Stimulated activated CD4-positive, alpha-beta T cell treated with anti-CD3 and anti-CD28 coated beads, TNF-alpha, amount 100 ng/mL, for 24 hours (primary cell): Measurements from ENCODE around the gene TMEM213.

Experiments used
- DNase-seq, 3 experiments: peaks; one replicate each; pipeline ENCODE4 v3.0.0-alpha.2; 2020; ENCODE audit warnings: low read depth in 3 of 3

TMEM213 gene

GRCh38 chr7:138875794-138876193 lies 78.0 kb downstream of the TMEM213 start:
- peak; percentile 27 to 51 (median 40) for DNase-seq

DNA sequence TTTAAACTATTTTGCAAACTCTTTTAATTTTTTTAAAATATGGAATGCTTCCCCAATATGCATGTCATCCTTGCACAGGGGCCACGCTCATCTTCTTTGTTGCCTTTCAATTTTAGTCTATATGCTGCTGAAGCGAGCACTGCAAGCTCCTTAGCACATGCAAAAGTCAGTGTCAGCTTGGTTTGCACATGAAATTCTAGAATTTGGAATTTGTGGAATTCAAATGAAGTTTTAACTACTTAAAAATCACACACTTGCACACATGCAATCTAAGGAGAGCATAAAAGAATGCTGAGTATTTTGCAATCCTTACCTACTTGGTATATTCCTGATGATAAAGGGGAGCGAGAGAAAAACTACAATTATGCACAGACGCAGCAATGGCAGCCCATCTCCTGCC lies 78.5 kb downstream of the TMEM213 start:
- DNase-seq, result no peak

DNA sequence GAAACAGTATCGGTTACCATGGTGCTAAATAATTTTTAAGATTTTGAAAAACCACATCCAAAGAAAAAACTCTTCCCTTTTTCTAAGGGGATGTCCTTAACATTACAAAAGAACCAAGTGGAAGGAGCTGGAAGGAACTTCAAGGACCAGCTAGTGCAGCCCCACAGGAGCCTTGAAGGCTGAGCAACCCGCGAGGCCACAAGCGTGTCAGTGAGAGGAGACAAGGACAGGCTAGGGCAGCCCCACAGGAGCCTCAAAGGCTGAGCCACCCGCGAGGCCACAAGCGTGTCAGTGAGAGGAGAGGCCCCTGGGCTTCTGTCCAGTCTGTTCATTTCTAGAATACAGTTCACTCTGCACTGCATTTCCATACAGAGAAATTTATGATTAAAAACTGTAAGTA lies 80.3 kb downstream of the TMEM213 start:
- DNase-seq, result no peak

DNA sequence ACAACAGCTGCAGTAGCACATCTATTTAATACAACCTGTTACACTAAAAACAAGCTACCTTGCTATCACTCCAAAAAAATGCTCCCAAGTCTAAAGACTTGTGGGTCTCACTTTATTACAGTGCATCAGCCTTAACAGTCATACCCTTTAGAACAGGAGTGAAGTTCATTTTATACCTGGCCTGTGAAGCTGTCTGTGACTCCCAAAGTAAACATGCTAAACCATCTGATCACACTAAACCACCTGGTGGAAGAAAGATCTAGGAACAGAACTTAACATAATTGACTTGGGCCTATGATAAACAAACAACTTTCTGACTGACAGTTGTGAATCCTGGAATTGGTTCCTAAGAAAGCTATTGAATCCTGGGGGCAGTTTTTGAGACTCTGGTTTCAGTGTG lies 81.1 kb downstream of the TMEM213 start:
- DNase-seq, result no peak

GRCh38 chr7:138879356-138879755 lies 81.6 kb downstream of the TMEM213 start:
- DNase-seq, result no peak

DNA sequence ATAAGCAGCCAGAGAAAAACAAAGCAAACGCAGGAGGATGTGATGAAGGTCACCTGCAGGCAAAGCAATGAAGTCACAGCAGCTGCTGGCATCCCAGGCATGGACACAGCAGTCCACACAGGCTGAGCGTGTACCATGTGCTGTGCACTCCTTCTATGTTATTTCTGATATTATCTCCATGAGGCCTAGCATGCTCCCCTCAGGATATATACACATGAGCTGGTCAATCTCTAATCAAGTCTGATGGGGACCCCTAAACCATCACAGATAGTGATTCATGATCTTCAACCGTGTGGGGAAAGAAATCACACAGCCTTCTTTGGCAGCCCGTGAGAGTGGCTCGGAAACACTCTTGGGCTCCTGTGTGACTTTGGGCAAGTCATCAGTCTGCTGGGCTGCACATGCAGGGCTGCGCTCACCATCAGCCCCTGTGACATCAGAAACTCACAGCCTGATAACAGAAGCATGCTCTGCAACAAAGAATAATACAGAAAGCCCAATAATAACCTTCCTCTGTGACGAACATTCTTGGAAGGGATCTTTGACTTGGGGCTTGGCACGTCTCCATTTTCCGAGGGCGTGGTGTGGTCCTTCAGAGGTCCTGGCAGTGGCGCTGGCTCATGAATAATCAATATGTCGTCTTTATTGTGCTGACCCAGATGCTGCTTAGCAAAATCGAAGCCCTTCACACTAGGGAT lies 83.2 kb downstream of the TMEM213 start:
- DNase-seq, result no peak

DNA sequence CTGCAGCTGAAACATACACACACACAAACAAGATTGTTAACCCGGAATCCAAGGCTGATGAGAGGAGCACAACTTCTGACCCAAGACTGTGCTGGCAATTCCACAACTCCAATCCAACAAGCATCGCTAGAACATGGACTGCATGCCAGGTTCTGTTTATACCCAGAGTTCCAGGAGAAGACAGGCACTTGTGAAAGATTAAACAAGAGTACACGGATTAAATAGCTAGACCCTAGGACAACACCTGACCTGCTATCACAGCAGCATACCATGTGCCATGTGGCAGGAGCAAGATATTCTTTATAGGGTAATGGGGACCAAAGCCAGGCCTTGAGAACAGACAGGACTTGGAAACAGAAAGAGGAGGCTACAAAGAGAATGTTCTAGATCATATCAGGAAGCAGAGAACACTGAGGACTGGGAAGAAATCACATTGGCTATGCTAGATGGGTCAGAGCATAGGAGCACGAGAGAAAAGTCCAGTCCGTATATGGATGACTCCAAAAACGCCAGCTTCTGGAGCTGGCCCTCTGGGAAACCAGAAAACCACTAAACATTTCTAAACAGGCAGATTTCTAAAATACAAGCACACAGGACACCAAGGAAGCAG lies 83.9 kb downstream of the TMEM213 start:
- no peak for DNase-seq

GRCh38 chr7:138882249-138882648 lies 84.5 kb downstream of the TMEM213 start:
- DNase-seq, result no peak

DNA sequence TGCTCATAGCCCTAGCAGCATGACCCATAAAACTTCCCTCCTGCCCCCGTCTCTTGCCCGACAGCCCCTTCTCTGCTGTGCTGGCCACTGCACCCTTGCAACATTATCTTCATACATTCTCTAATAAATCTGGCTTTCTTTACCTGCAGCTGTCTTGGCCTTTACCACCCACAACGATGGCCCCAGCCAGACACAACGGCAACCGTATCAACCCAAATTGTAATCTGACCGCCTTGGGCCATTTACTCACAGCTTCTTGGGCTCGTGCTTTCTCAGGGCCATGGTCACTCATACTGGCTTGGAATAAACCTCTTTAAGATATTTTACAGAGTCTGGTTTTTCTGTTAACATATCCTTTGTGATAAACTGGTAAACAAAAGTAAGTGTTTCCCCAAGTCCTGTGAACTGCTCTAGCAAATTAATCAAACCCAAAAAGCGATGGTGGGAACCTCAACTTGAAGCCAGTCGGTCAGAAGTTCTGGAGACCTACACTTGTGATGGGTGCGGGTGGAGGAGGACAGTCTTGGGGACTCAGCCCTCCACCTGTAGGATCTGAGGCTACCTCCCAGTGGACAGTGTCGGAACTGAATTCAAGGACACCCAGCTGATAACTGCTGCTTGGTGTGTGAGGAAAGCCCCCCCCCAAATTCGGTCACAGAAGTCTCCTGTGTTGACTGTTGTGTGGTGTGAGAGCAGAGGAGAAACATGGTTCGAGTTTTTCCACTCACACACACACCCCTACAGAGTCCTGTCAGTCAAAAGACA lies 87.8 kb downstream of the TMEM213 start:
- no peak for DNase-seq

GRCh38 chr7:138886501-138886917 lies 88.7 kb downstream of the TMEM213 start:
- DNase-seq, result peak in 2 of 3 experiments; percentile 20 to 49

GRCh38 chr7:138887085-138887710 lies 89.4 kb downstream of the TMEM213 start:
- DNase-seq, result no peak
